Gastroesophageal sphincter (tissue), 4 donors: ENCODE data around the gene CHCHD1. TPM values are rescaled to one million over a fixed set of nuclear protein-coding genes. Genes with fewer than 3 reads are reported as not detected.

Source experiments
- ATAC-seq: fragments of 150-250 bp; one replicate; pipeline ENCODE4 v1.9.1; 2016; ENCODE audit warnings: mild to moderate bottlenecking, moderate library complexity
- H3K27ac ChIP-seq, 4 donors: fragments of 200-600 bp; sonication (generic) in 3 of 4; 1 replicate in 3 of 4; 2 replicates in 1 of 4; pipeline ENCODE4 v1.5.1; 2016 to 2019
- H3K27me3 ChIP-seq: fragments of 200-600 bp; sonication (generic); one replicate; pipeline ENCODE4 v1.5.1; 2019
- H3K36me3 ChIP-seq, 2 donors: fragments of 200-600 bp; sonication (generic); one replicate each; pipeline ENCODE4 v1.5.1; 2019; ENCODE audit warnings: control low read depth in 1 of 2
- H3K4me1 ChIP-seq, 3 donors: fragments of 200-600 bp; sonication (generic); 1 replicate in 2 of 3; 2 replicates in 1 of 3; pipeline ENCODE4 v1.5.1; 2016 to 2019; ENCODE audit warnings: control low read depth in 2 of 3
- H3K4me3 ChIP-seq, 2 donors: fragments of 200-600 bp; sonication (generic); one replicate each; pipeline ENCODE4 v1.5.1; 2019; ENCODE audit warnings: mild to moderate bottlenecking in 1 of 2, moderate library complexity in 1 of 2
- H3K9me3 ChIP-seq, 3 donors: fragments of 200-600 bp; sonication (generic); one replicate each; pipeline ENCODE4 v1.5.1; 2017 to 2019; ENCODE audit warnings: control low read depth in 2 of 3
- CTCF ChIP-seq, 4 experiments: fragments of 200-600 bp in 2 of 4; fragments of 450-650 bp in 2 of 4; sonication (generic) in 1 of 4; IDR thresholded peaks; one replicate each; pipeline ENCODE4 v1.5.1; 2017 to 2019; ENCODE audit warnings: antibody characterized with exemption in 4 of 4, mild to moderate bottlenecking in 2 of 4, moderate library complexity in 2 of 4
- EP300 ChIP-seq: sonication (generic); formaldehyde crosslinking; IDR thresholded peaks from one replicate; pipeline ENCODE4 v1.6.1; 2017; ENCODE audit warnings: antibody characterized with exemption, mild to moderate bottlenecking
- POLR2A ChIP-seq, 2 donors: fragments of 450-650 bp; IDR thresholded peaks; one replicate each; pipeline ENCODE4 v1.6.1; 2017; ENCODE audit warnings: antibody characterized with exemption in 2 of 2, mild to moderate bottlenecking in 2 of 2, moderate library complexity in 1 of 2
- POLR2AphosphoS5 ChIP-seq: sonication (generic); formaldehyde crosslinking; IDR thresholded peaks from one replicate; pipeline ENCODE4 v1.6.1; 2017; ENCODE audit warnings: antibody characterized with exemption
- WGBS, 2 donors: methylation state at CpG; one replicate each; pipeline ENCODE4 v1.1.5; 2018; ENCODE audit warnings: low coverage in 1 of 2; 5-methylcytosine and 5-hydroxymethylcytosine counted together
- total RNA-seq, 4 donors: library from RNA; depleted of rRNA; stranded (reverse); fragments of >200 nt; gene quantifications; one replicate each; pipeline ENCODE4 v1.1.0, GENCODE V29; 2016

Gene CHCHD1
- total RNA-seq, 4 donors from 2014 or later: 19.9 to 29.5 (median 21.4) TPM

GRCh38 chr10:73818402-73818801, 36.6 kb downstream of the CHCHD1 start:
- no CpG with 5 or more reads among the region's 10 CpGs for WGBS, 2 donors
- peaks cover 0 to 94% of the 10 kb centered on the region in 2 donors for H3K36me3 ChIP-seq
- ATAC-seq: no peak
- no peaks in the 10 kb centered on the region for H3K9me3 ChIP-seq
- H3K4me1 ChIP-seq: peaks cover 0 to 27% (median 0%) of the 10 kb centered on the region in 3 donors
- no peaks in the 10 kb centered on the region for H3K27me3 ChIP-seq
- TF ChIP-seq POLR2AphosphoS5 (no peak), POLR2A (IDR thresholded peaks at IDR 0.05) (no peak), CTCF (IDR thresholded peaks at IDR 0.05) (no peak), EP300 (no peak)
- H3K4me3 ChIP-seq: no peak overlapping the region
- H3K27ac ChIP-seq: peak overlapping the region in 3 of 4 donors; percentile 32 to 72 (median 61)

DNA sequence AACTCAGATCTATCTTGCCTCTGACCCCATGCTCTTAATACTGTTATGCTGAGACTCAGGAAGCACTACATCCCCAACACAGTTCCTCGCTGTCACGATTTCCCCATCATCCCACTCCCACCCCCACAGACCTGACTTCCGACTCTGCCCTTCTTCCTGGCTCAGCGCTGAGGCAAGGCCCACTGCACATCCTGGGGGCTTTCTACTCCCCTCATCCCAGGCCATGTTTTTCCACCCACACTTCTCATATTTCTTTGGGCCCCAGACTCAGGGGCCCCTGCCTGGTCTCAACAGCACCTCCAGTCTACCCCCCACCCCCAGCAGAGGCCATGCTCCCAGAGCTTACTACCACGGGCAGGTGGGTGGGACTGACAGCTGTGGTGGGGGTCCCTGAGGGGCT, 37.2 kb downstream of the CHCHD1 start:
- Histone ChIP-seq H3K4me1 (peaks cover 0 to 27% (median 0%) of the 10 kb centered on the region in 3 donors), H3K27me3 (no peaks in the 10 kb centered on the region), H3K9me3 (no peaks in the 10 kb centered on the region), H3K27ac (peak overlapping the region in 3 of 4 donors; percentile 61 to 72 (median 63)), H3K4me3 (no peak overlapping the region), H3K36me3 (peaks cover 0 to 94% of the 10 kb centered on the region in 2 donors)
- TF ChIP-seq POLR2AphosphoS5 (no peak), POLR2A (IDR thresholded peaks at IDR 0.05) (no peak), EP300 (no peak), CTCF (IDR thresholded peaks at IDR 0.05) (no peak)
- ATAC-seq: no peak
- WGBS, 2 donors: 47 to 61% methylated on average over 2 to 4 of the region's 5 CpGs

DNA sequence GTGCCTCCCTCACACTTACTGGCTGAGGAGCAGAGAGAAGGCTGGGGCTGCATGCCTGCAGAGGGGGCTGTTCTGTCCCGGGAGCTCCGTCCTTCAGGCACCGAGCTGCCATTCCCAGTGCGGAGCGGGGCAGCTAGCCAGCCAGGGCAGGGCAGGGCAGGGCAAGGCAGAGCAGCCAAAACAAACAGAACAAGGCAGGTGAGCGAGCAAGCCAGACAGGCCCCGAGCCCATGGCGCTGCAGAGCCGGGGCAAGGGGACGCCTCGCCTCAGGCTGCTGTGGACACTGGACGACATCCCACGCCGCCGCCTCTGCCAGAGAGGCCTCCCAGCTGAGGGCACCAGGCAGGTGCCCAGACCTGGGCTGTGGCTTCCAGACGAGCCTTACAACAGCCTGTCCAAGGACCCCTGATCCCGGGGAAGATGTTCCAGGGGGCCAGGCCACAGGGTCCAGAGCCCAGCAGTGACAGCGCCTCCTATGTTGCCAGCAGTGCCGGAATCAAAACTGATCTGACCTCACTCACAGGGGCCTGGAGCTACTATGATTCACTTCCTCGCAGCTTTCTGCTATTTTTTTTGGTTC, 37.8 kb downstream of the CHCHD1 start:
- no peak overlapping the region for H3K4me3 ChIP-seq
- TF ChIP-seq POLR2AphosphoS5: no peak
- no peak for TF ChIP-seq CTCF (IDR thresholded peaks at IDR 0.05)
- no peak for TF ChIP-seq EP300
- no peak for TF ChIP-seq POLR2A (IDR thresholded peaks at IDR 0.05)

GRCh38 chr10:73823391-73823790, 41.5 kb downstream of the CHCHD1 start:
- no peaks in the 10 kb centered on the region for H3K9me3 ChIP-seq
- no peak for ATAC-seq
- peaks cover 0 to 94% of the 10 kb centered on the region in 2 donors for H3K36me3 ChIP-seq
- H3K27me3 ChIP-seq: no peaks in the 10 kb centered on the region
- TF ChIP-seq POLR2A (IDR thresholded peaks at IDR 0.05) (no peak), EP300 (no peak)
- 67 to 68% methylated on average over 5 to 7 of the region's 7 CpGs for WGBS, 2 donors
- H3K4me3 ChIP-seq: no peak overlapping the region
- peaks cover 0 to 13% (median 0%) of the 10 kb centered on the region in 3 donors for H3K4me1 ChIP-seq
- H3K27ac ChIP-seq: peak overlapping the region in 1 of 4 donors; percentile 19

More for the DNA sequence above, 37.8 kb downstream of the CHCHD1 start:
- no peaks in the 10 kb centered on the region for H3K27me3 ChIP-seq
- no peaks in the 10 kb centered on the region for H3K9me3 ChIP-seq
- no CpG with 5 or more reads among the region's 20 CpGs for WGBS, 2 donors
- peaks cover 0 to 94% of the 10 kb centered on the region in 2 donors for H3K36me3 ChIP-seq
- peak; percentile 40 for ATAC-seq
- peaks cover 0 to 27% (median 0%) of the 10 kb centered on the region in 3 donors for H3K4me1 ChIP-seq
- H3K27ac ChIP-seq: peak overlapping the region in 3 of 4 donors; percentile 61 to 72 (median 63)

DNA sequence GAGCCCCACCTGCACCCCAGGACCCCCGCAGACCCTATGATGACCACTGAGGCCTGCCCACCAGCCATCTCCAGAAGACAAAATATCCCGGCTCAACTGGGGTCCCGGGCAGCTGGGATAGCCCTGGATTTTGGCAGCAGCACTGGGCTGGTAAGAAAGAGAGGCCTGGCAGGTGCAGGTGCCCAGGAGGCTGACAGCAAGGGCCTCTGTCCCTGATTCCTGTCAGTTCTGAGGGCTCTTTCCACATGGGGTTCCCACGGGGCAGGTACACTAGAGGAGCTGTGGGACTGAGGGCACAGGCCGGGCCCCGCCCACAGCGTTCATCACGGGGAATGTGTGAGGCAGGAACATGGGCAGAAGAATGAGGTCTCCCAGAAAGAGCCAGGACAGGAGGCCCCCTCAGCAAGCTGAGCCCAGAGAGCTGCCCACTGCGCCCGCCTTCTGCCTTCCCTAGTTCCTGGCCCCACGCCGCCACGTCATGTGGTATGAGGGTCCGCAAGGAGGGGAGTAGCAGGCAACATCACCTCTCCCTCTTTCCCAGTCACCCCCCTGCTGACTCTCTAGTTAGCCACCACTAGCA, 42.4 kb downstream of the CHCHD1 start:
- no peak for TF ChIP-seq EP300
- no peak for TF ChIP-seq CTCF (IDR thresholded peaks at IDR 0.05)
- TF ChIP-seq POLR2A (IDR thresholded peaks at IDR 0.05): no peak
- H3K9me3 ChIP-seq: no peaks in the 10 kb centered on the region
- H3K4me3 ChIP-seq: no peak overlapping the region
- WGBS, 2 donors: 87% methylated on average over 3 of the region's 14 CpGs; no CpG with 5 or more reads in 1 of the 2 donors
- H3K36me3 ChIP-seq: peaks cover 0 to 94% of the 10 kb centered on the region in 2 donors
- no peaks in the 10 kb centered on the region for H3K27me3 ChIP-seq
- H3K4me1 ChIP-seq: peaks cover 0 to 10% (median 0%) of the 10 kb centered on the region in 3 donors
- H3K27ac ChIP-seq: peak overlapping the region in 2 of 4 donors; percentile 5 to 31
- ATAC-seq: no peak
